Measurements from ENCODE around the gene PHC2. TPM values are rescaled to one million over a fixed set of nuclear protein-coding genes. Genes with fewer than 3 reads are reported as not detected.

The PHC2 gene
- total RNA-seq, 1 donor from 2014 or later = 105 TPM

DNA sequence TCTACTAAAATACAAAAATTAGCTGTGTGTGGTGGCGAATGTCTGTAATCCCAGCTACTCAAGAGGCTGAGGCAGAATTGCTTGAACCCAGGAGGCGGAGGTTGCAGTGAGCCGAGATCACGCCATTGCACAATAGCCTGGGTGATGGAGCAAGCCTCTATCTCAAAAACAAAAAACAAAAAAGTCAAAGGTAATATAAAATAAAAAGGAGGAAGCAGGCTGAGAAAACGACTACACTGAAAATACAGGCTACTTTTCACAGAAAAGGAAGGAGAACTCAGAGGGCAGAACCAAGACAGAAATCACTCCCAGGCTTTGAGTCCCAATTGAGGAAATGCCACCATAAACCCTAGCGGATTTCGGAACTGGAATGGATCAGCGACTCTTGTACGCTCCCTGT, 104.1 kb downstream of the PHC2 start:
- H3K27ac ChIP-seq (replicated peaks) = peak overlapping the region; percentile 99
- no peak for DNase-seq
- H3K36me3 ChIP-seq = peaks cover 95% of the 10 kb centered on the region
- intact Hi-C loops (cut with micrococcal nuclease) = no loop called here
- TF ChIP-seq, protein P1, sequence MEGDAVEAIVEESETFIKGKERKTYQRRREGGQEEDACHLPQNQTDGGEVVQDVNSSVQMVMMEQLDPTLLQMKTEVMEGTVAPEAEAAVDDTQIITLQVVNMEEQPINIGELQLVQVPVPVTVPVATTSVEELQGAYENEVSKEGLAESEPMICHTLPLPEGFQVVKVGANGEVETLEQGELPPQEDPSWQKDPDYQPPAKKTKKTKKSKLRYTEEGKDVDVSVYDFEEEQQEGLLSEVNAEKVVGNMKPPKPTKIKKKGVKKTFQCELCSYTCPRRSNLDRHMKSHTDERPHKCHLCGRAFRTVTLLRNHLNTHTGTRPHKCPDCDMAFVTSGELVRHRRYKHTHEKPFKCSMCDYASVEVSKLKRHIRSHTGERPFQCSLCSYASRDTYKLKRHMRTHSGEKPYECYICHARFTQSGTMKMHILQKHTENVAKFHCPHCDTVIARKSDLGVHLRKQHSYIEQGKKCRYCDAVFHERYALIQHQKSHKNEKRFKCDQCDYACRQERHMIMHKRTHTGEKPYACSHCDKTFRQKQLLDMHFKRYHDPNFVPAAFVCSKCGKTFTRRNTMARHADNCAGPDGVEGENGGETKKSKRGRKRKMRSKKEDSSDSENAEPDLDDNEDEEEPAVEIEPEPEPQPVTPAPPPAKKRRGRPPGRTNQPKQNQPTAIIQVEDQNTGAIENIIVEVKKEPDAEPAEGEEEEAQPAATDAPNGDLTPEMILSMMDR (IDR thresholded peaks at IDR 0.05; ENCODE audit: borderline replicate concordance) = no peak
- H3K27me3 ChIP-seq (ENCODE audit: low read depth) = no peaks in the 10 kb centered on the region
- no peak overlapping the region for H3K4me3 ChIP-seq
- no peaks in the 10 kb centered on the region for H3K9me3 ChIP-seq (replicated peaks)
- peaks cover 76% of the 10 kb centered on the region for H3K4me1 ChIP-seq

DNA sequence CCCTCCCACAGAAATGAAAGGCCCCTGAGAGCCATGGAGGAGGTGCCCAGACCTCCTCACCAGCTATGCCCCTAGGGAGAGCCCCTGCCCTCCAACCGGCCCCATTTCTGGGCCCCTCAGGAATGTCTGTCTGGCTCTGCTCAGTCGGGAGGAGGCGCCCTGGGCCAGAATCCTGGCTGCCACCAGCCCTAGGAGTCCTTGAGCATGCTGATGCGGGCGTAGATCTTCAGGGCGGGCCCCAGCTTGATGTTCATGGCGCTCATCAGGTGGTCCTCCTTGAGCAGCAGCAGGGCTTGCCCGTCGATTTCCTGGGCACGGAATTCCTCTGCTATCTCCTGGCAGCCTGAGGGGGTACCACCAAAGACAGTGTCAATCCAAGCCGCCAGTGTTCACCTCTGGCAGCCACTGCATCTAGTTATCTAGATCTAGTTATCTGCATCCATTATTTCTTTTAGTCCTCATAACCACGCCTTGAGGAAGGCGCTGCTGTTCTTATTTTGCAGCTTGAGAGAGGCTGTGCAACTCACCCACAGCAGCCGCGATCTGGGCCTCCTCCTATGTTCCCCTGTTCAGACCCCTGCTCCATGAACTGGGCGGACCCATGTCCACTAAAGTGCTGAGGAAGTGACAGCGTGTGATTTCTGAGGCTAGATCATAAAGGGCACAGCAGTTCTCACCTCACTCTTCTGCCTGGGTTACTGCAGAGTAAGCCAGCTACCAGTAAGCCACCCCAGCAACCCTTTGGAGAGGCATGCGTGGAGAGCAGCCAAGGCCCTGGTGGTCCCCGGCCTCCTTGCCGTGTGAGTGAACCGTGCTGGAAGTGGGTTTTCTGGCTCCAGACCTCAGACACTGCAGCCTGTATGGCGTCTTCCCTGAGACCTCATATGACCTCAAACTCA, 106.0 kb downstream of the PHC2 start:
- no peak for DNase-seq
- Histone ChIP-seq H3K27me3 (ENCODE audit: low read depth) (no peaks in the 10 kb centered on the region), H3K27ac (replicated peaks) (peak overlapping the region; percentile 46), H3K36me3 (peaks cover 77% of the 10 kb centered on the region), H3K4me3 (no peak overlapping the region), H3K9me3 (replicated peaks) (no peaks in the 10 kb centered on the region), H3K4me1 (peaks cover 57% of the 10 kb centered on the region)
- TF ChIP-seq, protein P1 (IDR thresholded peaks at IDR 0.05; ENCODE audit: borderline replicate concordance) = no peak
- intact Hi-C loops (cut with micrococcal nuclease) = no loop called here

DNA sequence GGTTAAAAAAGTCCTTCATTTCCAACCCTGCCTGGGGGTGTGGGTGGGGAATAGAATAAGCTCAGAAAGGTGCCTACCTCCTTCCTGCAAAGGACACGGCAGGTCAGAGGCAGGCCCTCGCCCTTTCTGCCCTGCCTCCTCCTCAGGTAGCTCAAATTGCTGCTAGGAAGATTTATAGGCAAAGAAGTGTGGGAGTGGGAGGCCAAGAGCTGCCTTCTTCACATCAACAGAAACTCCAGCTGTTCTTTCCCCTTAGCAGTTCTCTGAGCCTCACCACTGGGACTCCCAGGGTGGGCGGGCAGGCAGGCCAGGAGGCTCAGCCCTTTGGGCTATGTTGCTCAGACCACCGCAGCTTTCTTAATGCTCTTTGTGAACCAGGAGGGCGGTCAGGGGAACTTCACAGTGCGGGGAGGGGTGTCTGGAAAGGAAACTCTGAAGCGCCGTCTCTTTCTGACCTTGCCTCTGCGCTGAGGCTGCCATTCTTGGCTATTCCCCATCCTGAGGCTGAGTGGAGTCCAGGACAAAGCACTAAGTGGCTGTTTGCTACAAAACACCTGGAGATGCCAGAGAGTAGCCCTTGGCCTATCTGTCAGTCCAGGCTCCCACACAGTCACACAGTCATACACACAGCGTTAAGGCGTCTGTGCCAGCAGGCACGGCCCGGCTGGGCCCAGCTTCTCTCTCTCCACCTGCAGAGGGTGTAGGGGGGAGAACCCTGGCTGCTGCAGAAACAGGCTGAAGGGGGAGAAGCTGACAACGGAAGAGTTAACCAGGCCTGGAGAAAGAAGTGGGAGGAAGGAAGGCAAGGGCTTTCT, 107.0 kb downstream of the PHC2 start:
- H3K4me3 ChIP-seq = no peak overlapping the region
- H3K36me3 ChIP-seq = peaks cover 66% of the 10 kb centered on the region
- H3K27ac ChIP-seq (replicated peaks) = peak overlapping the region; percentile 46
- no peaks in the 10 kb centered on the region for H3K9me3 ChIP-seq (replicated peaks)
- intact Hi-C loops (cut with micrococcal nuclease) = no loop called here
- H3K27me3 ChIP-seq (ENCODE audit: low read depth) = no peaks in the 10 kb centered on the region
- TF ChIP-seq, protein P1 (IDR thresholded peaks at IDR 0.05; ENCODE audit: borderline replicate concordance) = no peak
- no peak for DNase-seq
- H3K4me1 ChIP-seq = peaks cover 47% of the 10 kb centered on the region

DNA sequence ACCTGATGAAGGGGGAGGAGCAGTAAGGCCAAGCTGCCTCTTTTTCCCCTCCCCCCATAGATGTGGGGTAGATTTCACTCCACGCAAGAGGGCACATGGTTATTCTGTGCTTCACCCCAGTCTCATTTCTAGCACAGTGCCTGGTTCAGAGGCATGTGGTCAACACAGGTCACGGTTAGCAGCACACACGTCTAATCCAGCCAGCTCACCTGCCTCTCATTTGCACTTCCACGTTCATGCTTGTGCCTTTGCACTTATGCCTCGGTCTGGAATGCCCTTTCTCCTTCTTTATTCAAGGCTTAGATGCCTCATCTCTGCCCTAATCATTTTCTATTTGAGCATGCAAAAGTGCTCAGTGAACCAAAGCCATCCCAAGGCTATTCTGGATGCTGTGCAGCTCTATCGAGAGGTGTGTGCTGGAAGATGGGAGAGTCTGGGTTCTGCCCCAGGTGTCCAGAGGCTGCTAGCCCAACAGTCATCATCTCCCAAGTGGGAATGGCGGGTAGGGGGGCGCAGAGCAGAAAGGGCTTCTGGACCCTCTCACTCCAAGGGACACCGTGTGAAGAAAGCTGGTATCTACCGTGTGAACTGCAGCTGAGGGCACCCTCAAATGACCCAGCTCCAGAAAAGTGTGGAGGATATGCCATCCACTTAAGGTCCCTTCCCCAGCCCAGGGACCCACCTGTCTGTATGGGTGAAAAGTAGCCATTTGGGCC, 107.9 kb downstream of the PHC2 start:
- intact Hi-C loops (cut with micrococcal nuclease) = no loop called here
- no peak overlapping the region for H3K27ac ChIP-seq (replicated peaks)
- H3K4me1 ChIP-seq = peaks cover 38% of the 10 kb centered on the region
- TF ChIP-seq, protein P1 (IDR thresholded peaks at IDR 0.05; ENCODE audit: borderline replicate concordance) = no peak
- no peak overlapping the region for H3K4me3 ChIP-seq
- H3K36me3 ChIP-seq = peaks cover 58% of the 10 kb centered on the region
- H3K9me3 ChIP-seq (replicated peaks) = no peaks in the 10 kb centered on the region
- no peak for DNase-seq
- no peaks in the 10 kb centered on the region for H3K27me3 ChIP-seq (ENCODE audit: low read depth)

DNA sequence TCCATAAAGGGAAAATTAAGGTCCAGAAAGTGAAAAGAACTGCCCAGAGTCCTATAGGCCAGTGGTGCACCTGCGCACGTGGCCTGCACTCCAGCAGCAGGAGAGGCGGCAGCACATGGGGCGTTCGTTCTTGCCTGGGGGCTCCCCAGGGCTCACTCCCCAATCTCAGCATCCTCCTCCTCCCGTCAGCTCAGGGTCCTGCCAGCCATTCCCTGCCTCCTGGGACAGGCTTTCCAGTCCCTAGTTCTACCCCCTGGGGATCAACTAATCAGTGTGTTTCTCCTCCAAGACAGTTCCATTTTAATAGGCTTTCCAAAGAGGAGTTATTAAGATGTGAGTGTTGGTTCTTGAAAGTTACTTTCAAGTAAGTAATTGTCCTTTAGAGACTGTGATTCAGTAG, 108.8 kb downstream of the PHC2 start:
- Histone ChIP-seq H3K4me3 (no peak overlapping the region), H3K4me1 (peaks cover 29% of the 10 kb centered on the region), H3K27ac (replicated peaks) (no peak overlapping the region), H3K36me3 (peaks cover 49% of the 10 kb centered on the region), H3K27me3 (ENCODE audit: low read depth) (no peaks in the 10 kb centered on the region), H3K9me3 (replicated peaks) (no peaks in the 10 kb centered on the region)
- DNase-seq = no peak
- TF ChIP-seq, protein P1 (IDR thresholded peaks at IDR 0.05; ENCODE audit: borderline replicate concordance) = no peak
- intact Hi-C loops (cut with micrococcal nuclease) = no loop called here

Measured in left ventricle myocardium inferior (tissue), 1 donor.